Neural progenitor cell (in vitro differentiated cells): ENCODE results near the gene LAPTM4A. TPM values are rescaled to one million over a fixed set of nuclear protein-coding genes. Genes with fewer than 3 reads are reported as not detected.
A peak's percentile ranks its signal among the peaks of the same experiment; 100 is the strongest.

Experiments
- DNase-seq: peaks from one replicate; pipeline ENCODE4 v3.0.0-alpha.2; 2016; ENCODE audit warnings: low spot score
- H2AFZ ChIP-seq: fragments of 200-600 bp; sonication (generic); replicated peaks from 2 replicates; pipeline ENCODE4 v1.6.1; 2016; ENCODE audit warnings: antibody characterized with exemption
- H3F3A ChIP-seq: fragments of 200-600 bp; sonication (generic); 2 replicates; pipeline ENCODE4 v1.6.1; 2016; ENCODE audit warnings: antibody characterized with exemption, low read depth
- H3K27ac ChIP-seq: fragments of 200-600 bp; sonication (generic); 2 replicates; pipeline ENCODE4 v1.5.1; 2016; ENCODE audit warnings: mild to moderate bottlenecking
- H3K27me3 ChIP-seq: fragments of 200-600 bp; sonication (generic); 2 replicates; pipeline ENCODE4 v1.6.1; 2016; ENCODE audit warnings: mild to moderate bottlenecking, moderate library complexity
- H3K36me3 ChIP-seq: fragments of 200-600 bp; sonication (generic); 2 replicates; pipeline ENCODE4 v1.5.1; 2016
- H3K4me1 ChIP-seq: fragments of 200-600 bp; sonication (generic); 2 replicates; pipeline ENCODE4 v1.6.1; 2016; ENCODE audit warnings: mixed run types
- H3K4me2 ChIP-seq: fragments of 200-600 bp; sonication (generic); 2 replicates; pipeline ENCODE4 v1.6.1; 2016
- H3K4me3 ChIP-seq: fragments of 200-600 bp; sonication (generic); 2 replicates; pipeline ENCODE4 v1.5.1; 2016
- H3K79me2 ChIP-seq: fragments of 200-600 bp; sonication (generic); 2 replicates; pipeline ENCODE4 v1.6.1; 2016; ENCODE audit warnings: low read depth
- H3K9ac ChIP-seq: fragments of 200-600 bp; sonication (generic); 2 replicates; pipeline ENCODE4 v1.6.1; 2016
- H3K9me3 ChIP-seq: fragments of 200-600 bp; sonication (generic); 2 replicates; pipeline ENCODE4 v1.5.1; 2016; ENCODE audit warnings: low read depth
- H4K20me1 ChIP-seq: fragments of 200-600 bp; sonication (generic); 2 replicates; pipeline ENCODE4 v1.6.1; 2016; ENCODE audit warnings: low read depth
- H3K27ac Mint-ChIP-seq: 3 replicates; pipeline ENCODE4 v1.8.0; 2021; ENCODE audit warnings: mixed read lengths
- H3K27me3 Mint-ChIP-seq: 2 replicates; pipeline ENCODE4 v1.8.0; 2022; ENCODE audit warnings: low read depth, mild to moderate bottlenecking, inconsistent platforms, moderate library complexity, mixed read lengths; ENCODE audit not compliant: insufficient read depth
- H3K36me3 Mint-ChIP-seq: 3 replicates; pipeline ENCODE4 v1.8.0; 2021; ENCODE audit warnings: mixed read lengths
- H3K4me1 Mint-ChIP-seq: 3 replicates; pipeline ENCODE4 v1.8.0; 2021; ENCODE audit warnings: mixed read lengths
- H3K4me3 Mint-ChIP-seq: 3 replicates; pipeline ENCODE4 v1.8.0; 2021; ENCODE audit warnings: mild to moderate bottlenecking, moderate library complexity, mixed read lengths
- H3K9me3 Mint-ChIP-seq: 3 replicates; pipeline ENCODE4 v1.8.0; 2020; ENCODE audit warnings: mixed read lengths
- CTCF ChIP-seq: fragments of 200-600 bp; sonication (generic); IDR thresholded peaks from 2 replicates; pipeline ENCODE4 v1.5.1; 2017; ENCODE audit warnings: antibody characterized with exemption, mild to moderate bottlenecking
- EZH2 ChIP-seq: fragments of 200-600 bp; sonication (generic); IDR thresholded peaks from 2 replicates; pipeline ENCODE4 v1.6.1; 2017; ENCODE audit warnings: antibody characterized with exemption, mild to moderate bottlenecking, moderate library complexity
- EZH2phosphoT487 ChIP-seq: fragments of 200-600 bp; sonication (generic); IDR thresholded peaks from 2 replicates; pipeline ENCODE4 v1.6.1; 2017; ENCODE audit warnings: antibody characterized with exemption
- total RNA-seq: library from RNA; depleted of rRNA; stranded (reverse); fragments of >200 nt; gene quantifications from 2 replicates; pipeline ENCODE4 v1.2.3, GENCODE V29; 2015; ENCODE audit warnings: low replicate concordance

The LAPTM4A gene
- total RNA-seq, 1 donor from 2014 or later: 205 TPM

- peak overlapping the region; percentile 26 for H3K27ac ChIP-seq
- H3K36me3 ChIP-seq: no peaks in the 10 kb centered on the region
- Mint-ChIP-seq H3K36me3 (no peaks in the 10 kb centered on the region), H3K4me1 (peaks cover 39% of the 10 kb centered on the region), H3K27ac (peak overlapping the region; percentile 97), H3K9me3 (peaks cover 4% of the 10 kb centered on the region), H3K27me3 (peaks cover 5% of the 10 kb centered on the region), H3K4me3 (no peak overlapping the region)
- H3F3A ChIP-seq: peaks cover 10% of the 10 kb centered on the region
- H3K79me2 ChIP-seq: no peaks in the 10 kb centered on the region
- peaks cover 27% of the 10 kb centered on the region for H3K4me1 ChIP-seq
- H3K4me3 ChIP-seq: no peak overlapping the region
- H3K9me3 ChIP-seq: no peaks in the 10 kb centered on the region
- no peaks in the 10 kb centered on the region for H4K20me1 ChIP-seq
- peak; percentile 43 for DNase-seq
- H2AFZ ChIP-seq: peak overlapping the region; percentile 95
- no peak for TF ChIP-seq EZH2phosphoT487
- no peaks in the 10 kb centered on the region for H3K27me3 ChIP-seq
- peak overlapping the region; percentile 24 for H3K4me2 ChIP-seq
- no peak overlapping the region for H3K9ac ChIP-seq
Observed at GRCh38 chr2:20071397-20072383, 20.3 kb upstream of the LAPTM4A start.

- H3K4me3 ChIP-seq: no peak overlapping the region
- no peak overlapping the region for H3K9ac ChIP-seq
- Mint-ChIP-seq H3K36me3 (no peaks in the 10 kb centered on the region), H3K27me3 (peaks cover 7% of the 10 kb centered on the region), H3K4me1 (peaks cover 35% of the 10 kb centered on the region), H3K9me3 (peaks cover 4% of the 10 kb centered on the region), H3K27ac (no peak overlapping the region), H3K4me3 (no peak overlapping the region)
- H4K20me1 ChIP-seq: no peaks in the 10 kb centered on the region
- H3K9me3 ChIP-seq: no peaks in the 10 kb centered on the region
- H2AFZ ChIP-seq: no peak overlapping the region
- peaks cover 22% of the 10 kb centered on the region for H3K4me1 ChIP-seq
- TF ChIP-seq EZH2 (no peak), CTCF (no peak), EZH2phosphoT487 (no peak)
- no peak overlapping the region for H3K27ac ChIP-seq
- no peaks in the 10 kb centered on the region for H3K36me3 ChIP-seq
- H3K27me3 ChIP-seq: no peaks in the 10 kb centered on the region
- H3K79me2 ChIP-seq: no peaks in the 10 kb centered on the region
- no peak overlapping the region for H3K4me2 ChIP-seq
- H3F3A ChIP-seq: peaks cover 10% of the 10 kb centered on the region
- no peak for DNase-seq
Observed at GRCh38 chr2:20069756-20070155, 18.3 kb upstream of the LAPTM4A start.

GRCh38 chr2:20067992-20068584 is 16.7 kb upstream of the LAPTM4A start:
- no peak overlapping the region for H3K4me3 Mint-ChIP-seq
- peaks cover 11% of the 10 kb centered on the region for H3K4me1 ChIP-seq
- no peak overlapping the region for H3K27ac Mint-ChIP-seq

More at GRCh38 chr2:20067992-20068584, 16.7 kb upstream of the LAPTM4A start:
- Mint-ChIP-seq H3K9me3 (peaks cover 4% of the 10 kb centered on the region), H3K36me3 (no peaks in the 10 kb centered on the region), H3K27me3 (peaks cover 7% of the 10 kb centered on the region), H3K4me1 (peaks cover 22% of the 10 kb centered on the region)
- no peak for TF ChIP-seq EZH2
- no peak for TF ChIP-seq EZH2phosphoT487
- TF ChIP-seq CTCF: no peak
- Histone ChIP-seq H3K4me2 (no peak overlapping the region), H3K4me3 (no peak overlapping the region), H3F3A (peaks cover 10% of the 10 kb centered on the region), H2AFZ (no peak overlapping the region), H3K27me3 (no peaks in the 10 kb centered on the region), H4K20me1 (no peaks in the 10 kb centered on the region), H3K79me2 (no peaks in the 10 kb centered on the region), H3K9ac (no peak overlapping the region), H3K36me3 (no peaks in the 10 kb centered on the region), H3K27ac (no peak overlapping the region), H3K9me3 (no peaks in the 10 kb centered on the region)
- no peak for DNase-seq
